GM12874 (cell line): ENCODE results near the gene SPATA31D1.

ENCODE experiments used
- TF ChIP-seq, protein P1 (sequence below): IDR thresholded peaks from 2 replicates; pipeline ENCODE4 v1.5.1; 2011; ENCODE audit warnings: low read depth, mild to moderate bottlenecking, control low read depth, low read length, moderate library complexity; ENCODE audit not compliant: insufficient read depth

SPATA31D1 gene

DNA sequence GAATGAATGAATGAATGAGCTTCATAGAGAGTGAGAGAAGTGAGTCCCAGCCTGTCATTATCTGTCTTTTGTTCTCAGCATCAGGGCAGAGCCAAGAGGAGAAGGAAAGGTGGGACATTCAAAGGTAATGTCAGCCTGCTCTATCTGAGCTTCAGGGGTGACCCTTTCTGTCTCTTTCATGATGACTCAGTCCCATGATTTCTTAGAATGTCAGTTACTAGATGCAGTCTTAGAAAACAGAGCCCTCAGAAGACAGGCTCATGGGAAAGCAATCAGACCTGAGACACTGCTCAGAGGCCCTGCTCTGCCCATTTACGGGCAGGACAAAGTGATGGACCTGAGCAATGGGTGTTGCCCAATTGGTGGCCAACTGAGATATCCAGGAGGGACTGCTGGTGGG is 1.1 kb downstream of the SPATA31D1 start:
- TF ChIP-seq, protein P1, sequence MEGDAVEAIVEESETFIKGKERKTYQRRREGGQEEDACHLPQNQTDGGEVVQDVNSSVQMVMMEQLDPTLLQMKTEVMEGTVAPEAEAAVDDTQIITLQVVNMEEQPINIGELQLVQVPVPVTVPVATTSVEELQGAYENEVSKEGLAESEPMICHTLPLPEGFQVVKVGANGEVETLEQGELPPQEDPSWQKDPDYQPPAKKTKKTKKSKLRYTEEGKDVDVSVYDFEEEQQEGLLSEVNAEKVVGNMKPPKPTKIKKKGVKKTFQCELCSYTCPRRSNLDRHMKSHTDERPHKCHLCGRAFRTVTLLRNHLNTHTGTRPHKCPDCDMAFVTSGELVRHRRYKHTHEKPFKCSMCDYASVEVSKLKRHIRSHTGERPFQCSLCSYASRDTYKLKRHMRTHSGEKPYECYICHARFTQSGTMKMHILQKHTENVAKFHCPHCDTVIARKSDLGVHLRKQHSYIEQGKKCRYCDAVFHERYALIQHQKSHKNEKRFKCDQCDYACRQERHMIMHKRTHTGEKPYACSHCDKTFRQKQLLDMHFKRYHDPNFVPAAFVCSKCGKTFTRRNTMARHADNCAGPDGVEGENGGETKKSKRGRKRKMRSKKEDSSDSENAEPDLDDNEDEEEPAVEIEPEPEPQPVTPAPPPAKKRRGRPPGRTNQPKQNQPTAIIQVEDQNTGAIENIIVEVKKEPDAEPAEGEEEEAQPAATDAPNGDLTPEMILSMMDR: no peak

DNA sequence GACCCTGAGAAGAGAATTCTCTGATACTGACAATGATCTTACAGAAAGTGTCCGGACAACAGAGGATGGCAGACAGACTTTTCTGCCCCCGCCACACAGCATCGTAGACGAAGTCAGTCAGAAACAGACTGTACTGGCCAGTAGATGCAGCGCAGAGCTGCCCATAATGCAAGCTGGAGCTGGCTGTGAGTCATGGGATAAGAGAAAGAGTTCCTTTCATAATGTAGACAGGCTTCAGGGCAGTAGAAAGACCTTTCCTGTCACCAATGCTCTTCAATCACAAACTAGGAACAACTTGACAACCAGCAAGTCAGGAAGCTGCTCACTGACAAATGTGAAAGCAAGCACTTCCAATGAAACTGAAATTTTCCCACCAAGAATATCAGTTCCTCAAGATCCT is 5.1 kb downstream of the SPATA31D1 start:
- TF ChIP-seq, protein P1: no peak

DNA sequence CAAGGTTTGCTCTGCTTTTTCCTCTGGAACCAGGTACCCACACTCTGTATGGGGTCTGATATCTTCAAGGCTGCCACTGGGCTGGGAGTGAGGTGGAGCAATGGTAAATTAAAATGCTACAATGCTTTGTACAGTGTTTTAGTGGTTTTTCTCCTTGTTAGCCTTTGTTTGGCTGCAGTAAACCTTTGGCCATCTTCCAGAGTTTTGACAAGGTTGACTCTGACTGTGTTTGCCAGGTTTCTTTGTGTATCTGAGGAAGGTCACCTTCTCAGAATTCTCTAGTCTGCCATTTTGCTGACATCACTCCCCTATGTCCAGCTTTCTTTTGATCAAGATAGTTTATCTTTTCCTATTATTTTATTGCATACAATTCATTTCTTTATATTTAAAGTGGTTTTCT is 11.2 kb downstream of the SPATA31D1 start:
- TF ChIP-seq, protein P1: no peak

DNA sequence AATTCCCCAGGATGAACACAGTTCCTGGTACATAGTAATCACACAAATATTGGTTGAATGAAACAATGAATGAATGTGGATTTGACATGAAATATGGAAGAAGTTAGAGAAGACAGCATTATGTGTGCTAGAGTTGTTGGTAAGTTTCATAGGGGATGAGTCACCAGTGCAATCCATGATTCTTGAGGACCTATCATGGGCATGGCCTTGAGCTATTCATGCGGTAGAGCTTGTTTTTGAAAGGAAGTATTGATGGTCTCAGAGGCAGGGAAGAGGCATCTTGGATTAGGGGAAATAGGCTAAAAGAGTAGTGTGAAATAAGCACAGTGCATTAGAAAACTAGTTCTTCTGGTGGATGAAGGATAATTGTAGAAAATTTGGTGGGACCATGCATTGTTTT is 22.1 kb downstream of the SPATA31D1 start:
- TF ChIP-seq, protein P1: no peak

DNA sequence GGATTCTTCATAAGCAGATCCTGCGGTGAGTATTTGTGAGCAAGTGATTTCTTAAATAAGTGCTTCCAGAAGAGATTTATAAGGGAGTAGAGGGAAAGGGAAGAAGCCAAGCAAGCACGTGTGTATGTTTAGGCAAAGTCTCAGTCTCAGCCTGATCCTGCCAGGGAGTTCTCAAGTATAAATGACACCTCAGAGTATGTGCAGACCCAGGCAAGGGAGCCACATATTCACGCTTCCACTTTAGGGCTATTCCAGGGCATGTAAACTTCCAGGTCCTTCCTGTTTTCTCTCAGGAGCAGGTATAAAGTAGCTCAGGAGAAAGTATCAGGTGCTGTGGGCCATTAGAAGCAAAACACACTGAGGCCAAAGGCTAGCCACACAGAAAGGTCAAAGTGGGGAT is 22.6 kb downstream of the SPATA31D1 start:
- TF ChIP-seq, protein P1: no peak

DNA sequence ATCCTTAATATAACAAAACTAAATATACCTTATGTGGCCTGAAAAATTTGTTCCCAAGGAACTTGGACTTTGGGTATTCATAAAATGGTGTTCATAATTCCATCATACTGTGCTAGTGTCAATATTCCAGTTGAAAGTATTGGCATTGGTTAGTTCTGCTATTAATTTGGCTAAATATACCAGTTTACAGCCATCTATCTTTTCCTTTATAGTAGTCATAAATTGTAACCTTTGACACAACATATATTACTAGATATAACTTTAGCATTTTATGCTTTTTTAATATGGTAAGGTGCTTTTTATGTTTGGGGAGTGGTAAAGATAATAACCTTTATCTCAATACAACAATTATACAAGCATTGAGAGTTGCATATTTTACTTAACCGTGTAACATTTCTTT is 23.7 kb downstream of the SPATA31D1 start:
- TF ChIP-seq, protein P1: no peak

DNA sequence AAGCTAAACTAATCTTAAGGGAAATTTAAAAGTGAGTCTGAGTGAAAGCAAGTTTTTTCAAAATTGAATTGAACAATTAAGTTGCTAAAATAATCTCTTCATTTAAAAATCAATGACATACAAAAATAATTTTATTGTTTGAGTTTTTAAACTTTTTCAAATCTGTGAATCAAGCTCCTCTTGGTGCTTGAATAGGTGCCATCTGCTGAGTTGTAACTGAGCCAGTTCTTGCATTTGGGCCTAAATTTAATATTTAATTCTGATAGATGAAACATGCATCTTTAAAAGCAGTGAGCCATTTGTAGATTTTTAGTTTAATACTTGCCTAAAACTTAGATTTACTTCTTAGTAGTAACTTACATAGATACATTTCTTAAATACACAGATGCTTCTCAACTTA is 31.8 kb downstream of the SPATA31D1 start:
- TF ChIP-seq, protein P1: no peak

DNA sequence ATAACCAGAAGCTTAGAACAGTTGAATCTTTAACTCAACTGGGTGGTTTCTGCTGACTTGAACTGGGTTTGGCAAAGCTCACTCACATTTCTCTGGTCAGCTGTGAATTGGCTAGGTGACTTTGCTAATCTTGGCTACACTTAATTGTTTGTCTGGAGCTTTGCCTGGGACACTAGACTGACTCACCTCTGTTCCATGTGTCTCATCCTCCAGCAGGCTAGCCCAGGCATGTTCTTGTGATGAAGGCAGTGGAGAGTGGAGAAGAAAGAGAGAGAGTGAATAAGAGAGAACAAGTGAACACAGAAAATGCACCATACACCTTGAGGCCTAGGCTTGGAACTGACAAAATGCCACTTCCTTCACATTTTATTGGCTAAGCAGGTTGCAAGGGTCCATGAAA is 32.6 kb downstream of the SPATA31D1 start:
- TF ChIP-seq, protein P1: no peak
